ENCODE data around the gene GYPA.
"Not testable (repeated sequence)": the region's sequence is repeated elsewhere in the genome, so short reads cannot be mapped to it uniquely, and the experiment has no call there.

The GYPA gene

DNA sequence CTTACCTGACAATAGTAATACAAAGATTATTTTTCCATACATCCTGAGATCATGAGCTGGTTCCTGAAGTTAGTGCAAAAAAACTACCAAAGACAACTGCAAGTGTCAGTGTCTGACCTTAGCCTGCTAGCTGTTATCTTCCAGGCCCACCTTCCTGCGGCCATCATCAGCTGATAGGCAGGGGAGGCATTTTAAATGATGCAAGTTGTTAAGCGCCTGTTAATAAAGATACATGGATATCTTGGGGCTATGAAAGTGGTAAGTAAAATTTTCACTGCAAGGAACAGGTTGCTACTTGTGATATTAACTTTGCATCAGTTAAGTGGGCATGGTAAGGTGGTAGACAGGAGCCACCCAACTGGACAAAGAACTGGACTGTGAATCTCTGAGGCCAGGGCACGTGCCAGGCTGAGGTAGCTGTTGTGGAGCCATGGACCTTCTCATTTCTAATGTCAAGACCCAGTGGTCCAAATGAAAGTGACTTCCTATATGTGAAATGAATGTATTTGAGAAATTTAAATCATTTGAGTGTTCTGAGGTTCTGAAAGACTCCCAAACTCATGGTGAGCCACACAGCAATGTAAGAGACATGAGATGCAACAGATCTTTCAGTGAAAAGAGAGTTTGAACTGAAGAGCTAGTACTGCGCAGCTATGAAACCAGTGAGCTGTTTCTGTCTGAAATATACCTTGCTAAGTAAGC, at the start of gene GYPA:
GYPA (minus strand) TSS at position 125 of the 702 bp plus-strand sequence; CDS start at position 42, 83 bp downstream.
- not testable (repeated sequence) for DNase-seq

DNA sequence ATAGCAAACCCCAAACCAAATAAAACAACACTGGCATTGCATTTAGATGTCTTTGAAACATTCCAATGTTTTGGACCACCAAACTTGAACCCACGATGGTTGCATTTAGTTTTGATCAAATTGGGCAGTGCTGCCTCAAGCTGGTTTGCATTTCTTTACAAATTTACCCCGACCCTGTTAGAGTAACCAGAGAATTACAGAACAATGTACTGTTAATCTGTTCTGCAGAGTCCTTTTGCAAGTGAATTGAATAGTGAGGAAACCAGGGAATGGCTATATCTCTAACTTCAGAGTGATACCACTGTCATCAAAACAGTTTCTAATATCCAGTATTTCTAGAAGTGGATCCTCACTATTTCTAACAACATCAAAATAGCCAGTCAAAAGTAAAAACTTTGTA, 49.5 kb upstream of the GYPA start:
- no peak for DNase-seq

DNA sequence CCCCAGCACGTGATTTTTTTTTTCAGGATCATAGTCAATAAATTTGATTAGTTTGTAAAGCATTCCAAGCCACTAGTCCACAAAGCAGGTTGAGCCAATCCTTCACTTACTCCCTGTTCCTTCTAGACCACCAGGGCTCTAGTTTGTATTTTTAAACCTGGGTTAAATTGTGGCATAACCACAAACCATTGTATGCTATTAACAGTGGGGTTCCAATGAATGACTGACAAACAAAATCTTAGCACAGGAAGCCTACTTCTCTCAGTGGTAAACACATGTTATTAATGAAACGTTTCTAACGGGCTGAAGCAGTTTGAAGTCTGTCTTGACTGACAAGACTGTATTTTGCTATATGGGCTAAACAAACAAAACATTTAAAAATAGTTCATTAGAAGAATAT, 48.6 kb upstream of the GYPA start:
- no peak for DNase-seq

DNA sequence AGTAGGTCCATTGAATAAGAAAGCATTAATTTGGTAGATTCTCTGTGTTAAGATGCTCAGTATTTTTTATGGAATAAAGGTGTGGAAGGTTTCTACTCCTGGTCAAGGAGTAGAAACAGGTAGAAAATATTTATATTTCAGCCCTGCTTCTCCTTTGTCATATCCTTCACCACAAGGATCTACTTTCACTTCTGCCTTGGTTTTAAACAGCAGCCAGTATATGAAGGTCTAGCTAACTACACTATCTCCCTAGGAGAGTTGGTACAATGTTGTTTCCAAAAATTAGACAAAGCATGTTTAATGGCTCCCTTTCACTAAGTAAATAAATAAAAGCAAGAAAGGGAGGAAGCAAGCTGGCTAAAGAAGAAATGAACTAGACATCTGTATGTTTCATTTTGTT, 44.6 kb upstream of the GYPA start:
- DNase-seq: no peak

DNA sequence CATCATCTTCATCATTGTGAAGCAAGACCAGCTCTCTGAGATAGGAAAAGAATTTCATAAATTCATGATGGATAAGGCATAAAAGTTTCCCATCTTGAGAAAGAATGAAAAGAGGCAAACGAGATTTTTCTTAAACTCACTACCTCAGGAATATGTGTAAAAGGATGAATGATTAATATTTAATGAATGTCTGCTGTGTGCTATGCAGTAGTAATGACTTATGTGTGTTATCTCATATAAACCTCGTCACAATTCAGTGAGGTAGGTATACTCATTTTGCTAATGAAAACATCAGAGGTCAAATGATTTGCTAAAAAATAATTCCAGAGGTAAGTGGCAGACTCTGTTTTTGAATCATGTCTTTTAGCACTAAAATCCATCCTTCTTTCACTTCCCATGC, 42.6 kb upstream of the GYPA start:
- no peak for DNase-seq

DNA sequence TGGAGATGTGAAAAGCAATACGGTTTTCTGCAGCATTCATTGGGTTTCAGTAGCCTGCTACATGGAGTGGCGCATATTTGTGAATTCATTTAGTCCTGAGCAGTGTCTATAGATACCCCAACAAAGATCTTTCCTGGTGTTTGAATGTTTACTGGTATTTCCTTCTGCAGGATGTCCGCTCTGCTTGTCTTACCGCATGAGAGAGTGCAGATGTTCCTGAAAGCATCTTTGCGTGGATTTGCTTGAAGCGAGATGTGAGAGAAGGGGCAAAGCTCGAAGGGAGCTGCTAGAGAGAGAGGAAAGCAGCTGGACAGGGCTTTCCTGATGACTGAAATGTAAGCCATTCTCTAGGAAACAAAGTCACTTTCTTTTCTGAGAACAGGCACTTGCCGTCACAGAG, 40.9 kb upstream of the GYPA start:
- no peak for DNase-seq

DNA sequence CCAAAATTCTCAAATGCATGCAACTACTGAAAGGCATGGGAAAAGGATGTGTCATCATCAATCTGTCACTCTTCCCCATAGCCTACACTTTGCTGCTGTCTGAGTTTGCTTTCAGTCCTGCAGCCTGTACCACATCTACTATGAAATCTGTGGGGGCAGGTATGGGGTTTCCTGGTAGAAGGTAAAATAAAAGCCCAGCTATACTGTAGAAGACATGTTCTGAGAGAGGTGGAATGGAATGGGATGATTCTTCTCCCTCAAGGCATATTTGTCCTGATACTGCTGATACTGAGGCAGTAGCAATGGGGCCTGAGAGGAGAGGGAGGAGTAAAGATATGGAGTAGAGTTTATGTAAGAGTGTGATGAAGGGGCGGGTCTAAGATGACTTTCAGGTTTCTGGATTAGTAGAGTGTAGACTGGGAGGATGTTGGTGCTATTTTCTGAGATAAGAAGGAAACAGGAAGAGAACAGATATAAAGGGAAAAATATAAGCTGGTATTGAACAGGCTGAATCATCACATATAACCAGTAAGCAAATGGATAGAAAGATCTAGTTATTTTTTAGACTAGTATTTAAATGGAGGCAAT, 38.7 kb upstream of the GYPA start:
- no peak for DNase-seq

DNA sequence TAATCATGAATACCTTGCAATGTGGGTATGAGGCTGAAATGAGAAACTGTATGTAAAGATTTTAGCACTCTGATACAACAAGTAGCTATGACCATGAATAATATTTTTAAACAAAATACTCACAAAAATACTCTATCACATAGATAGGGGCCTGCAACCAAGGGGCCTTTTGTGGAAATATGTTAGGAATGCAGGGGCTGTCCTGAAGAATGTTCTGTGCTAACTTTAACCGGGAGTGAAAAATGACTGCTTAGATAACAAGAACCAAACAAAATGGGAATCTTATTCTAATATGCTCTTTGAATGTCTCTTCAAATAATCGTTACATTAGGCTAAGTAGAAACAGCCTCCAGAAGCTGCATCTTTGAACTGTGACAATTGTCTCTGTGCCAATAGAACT, 37.9 kb upstream of the GYPA start:
- no peak for DNase-seq

DNA sequence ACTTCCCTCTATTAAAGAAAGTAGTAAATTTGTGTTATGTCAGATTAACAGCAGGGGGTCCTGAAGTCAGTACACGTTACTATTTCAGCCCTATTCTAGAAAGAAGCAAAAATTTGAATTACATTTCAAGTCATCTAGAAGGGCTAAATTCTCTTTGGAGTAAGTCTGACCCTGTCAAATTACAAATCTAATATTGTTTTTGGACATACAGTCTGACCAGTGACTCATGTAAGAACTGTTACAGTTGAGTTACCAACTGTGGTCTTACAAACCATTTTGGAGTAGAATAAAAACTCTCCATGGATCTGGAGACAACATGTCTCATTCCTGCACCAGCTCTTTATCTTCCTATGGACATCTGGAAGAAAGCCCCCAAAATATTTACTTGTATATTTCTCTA, 36.0 kb upstream of the GYPA start:
- no peak for DNase-seq

DNA sequence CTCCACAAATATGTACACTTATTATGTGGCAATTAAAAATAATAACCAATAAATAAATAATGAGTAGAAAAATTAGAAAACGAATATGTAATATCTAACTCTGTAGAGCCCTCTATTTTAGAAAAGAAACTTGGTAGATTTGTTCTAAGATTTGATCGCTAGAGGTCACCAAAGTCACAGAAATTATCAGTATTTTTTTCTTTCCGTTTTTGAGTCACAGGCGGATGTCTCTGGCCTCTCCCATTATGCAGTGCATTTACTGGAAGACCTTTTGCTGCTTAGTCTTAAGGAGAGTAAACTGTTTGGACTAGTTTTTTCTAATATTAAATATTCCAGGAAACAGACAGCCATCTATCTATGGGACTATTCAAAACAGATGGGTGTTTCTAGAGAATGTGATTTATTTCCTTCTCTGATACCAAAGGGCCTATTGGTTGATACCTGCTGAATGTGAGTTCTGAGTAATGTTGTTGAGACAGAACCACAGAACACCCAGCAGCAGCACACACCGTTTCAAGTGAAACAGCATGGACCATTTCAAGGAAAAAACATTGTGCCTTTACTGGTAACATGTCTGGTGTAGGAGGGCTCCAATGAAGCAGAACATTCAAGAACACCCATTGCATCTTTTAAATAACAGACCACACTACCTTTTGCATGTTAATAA, 34.0 kb upstream of the GYPA start:
- DNase-seq: peak; percentile 56

DNA sequence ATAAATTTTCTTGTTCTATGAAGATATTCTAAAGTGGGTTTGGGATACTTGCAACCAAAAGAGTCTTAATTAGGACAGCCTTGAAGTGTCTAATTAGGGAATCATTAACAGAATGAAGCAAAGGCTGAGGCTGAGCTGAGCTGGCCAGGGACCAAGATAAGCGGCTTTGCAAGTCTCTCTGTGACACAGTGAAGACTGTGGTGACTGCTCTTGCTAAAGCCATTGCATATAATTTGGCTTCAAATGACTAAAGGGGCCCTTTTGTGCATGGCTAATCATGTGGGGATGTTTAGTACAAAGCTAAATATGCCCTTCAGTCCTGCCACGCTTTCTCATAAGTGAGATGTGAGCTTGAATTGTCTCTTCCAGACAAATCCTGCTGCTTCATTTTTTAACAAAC, 31.2 kb upstream of the GYPA start:
- DNase-seq: no peak

DNA sequence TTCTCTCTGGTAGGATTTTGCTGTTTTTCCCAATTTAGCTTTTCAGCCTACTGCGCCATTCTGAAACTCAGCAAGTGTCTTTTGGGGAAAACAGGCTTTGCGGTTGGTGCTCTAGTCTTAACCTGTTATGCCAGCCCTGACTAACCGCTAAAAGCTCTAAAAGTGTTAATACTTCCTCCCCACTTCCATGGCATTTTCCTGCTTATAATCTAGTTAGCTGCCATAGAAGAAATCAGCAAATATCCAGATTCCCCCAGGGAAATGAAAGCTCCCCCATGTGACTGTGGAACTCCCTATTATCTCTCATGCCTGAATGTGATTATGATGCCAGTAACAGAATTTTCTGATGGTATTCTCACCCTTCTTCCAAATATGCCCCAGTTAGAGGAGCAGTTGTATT, 28.7 kb upstream of the GYPA start:
- no peak for DNase-seq

DNA sequence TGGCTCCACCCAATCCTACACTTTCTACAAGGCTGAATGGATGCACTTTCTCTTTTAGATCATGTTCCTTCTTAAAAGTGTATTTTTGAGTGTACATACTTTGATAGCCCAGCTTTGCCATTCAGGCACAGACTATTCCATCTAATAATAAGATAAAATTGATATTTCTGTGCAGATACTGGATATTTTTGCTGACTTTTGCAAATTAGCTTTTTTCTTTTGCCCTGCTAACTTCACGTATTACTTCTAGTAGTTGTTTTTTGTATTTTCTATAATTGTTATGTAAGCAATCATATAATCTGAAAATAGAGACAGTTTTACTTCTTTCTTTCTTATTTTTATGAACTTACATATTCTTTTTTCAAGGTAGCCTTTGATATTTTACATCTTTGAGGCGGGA, 13.5 kb upstream of the GYPA start:
- DNase-seq: no peak

DNA sequence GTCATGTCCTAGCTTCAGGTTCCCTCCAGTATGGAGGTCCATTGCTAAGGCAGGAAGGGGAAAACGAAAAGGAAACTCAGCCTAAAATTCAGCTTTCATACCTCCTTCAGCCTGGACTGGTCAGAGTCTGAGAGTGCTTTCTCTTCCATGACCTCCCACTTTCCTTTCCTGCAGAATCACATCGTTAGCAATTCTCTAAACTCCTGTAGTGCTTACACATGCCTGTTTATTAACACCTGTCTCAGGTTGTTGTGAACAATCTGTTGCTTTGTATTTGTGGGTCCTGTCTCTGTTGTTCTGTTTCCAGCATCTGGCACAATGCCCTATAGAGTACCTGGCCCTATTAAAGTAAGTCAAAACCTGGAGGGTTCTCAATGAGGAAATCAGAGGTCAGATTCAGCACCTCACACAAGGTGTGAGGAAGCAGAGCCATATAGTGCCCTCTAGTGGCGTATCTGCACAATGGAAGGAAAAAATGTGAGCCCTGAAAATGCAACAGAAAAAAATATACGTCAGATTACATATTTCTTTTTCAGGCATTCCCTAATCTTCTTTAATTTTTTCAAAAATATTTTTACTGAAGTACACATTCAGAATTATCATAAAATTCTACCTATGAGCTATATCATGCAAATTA, 2.3 kb upstream of the GYPA start:
- DNase-seq: peak; percentile 36

DNA sequence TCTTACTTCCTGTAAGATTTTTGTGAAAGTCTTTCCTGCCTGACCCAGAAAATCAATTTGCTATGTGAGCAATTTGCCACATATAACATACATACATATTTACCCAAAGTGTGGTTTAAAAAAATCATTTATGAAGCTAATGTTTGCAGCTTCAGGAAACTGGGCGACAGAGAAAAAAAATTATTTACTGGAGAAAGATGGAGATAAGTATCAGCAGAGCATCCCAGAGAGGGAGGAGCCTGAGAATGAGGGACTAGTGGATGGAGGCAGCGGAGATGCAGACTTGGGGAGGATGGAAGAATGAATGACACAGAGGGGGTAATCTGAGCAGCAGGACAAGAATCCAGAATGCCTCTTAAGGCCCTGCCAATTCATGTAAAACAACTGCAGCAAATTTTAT, 975 bp upstream of the GYPA start:
- no peak for DNase-seq

DNA sequence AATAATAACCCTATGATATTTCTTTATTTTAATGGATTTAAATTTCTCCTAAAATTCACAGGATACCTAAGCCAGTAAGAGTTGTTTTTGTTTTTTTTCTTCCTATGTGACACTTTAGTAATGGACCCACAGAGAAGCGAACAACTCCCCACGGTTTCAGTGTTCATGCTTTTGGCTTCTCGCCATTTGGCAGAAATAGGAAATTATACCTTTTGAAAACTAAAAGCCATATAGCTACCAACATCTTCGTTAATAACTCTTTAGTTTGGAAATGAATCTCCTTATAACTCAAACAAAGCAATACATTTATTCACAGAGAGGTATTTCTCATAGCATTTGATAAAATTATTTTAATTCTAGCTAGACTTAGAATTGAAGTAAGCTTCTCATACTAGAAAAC, 527 bp downstream of the GYPA start:
- not testable (repeated sequence) for DNase-seq

DNA sequence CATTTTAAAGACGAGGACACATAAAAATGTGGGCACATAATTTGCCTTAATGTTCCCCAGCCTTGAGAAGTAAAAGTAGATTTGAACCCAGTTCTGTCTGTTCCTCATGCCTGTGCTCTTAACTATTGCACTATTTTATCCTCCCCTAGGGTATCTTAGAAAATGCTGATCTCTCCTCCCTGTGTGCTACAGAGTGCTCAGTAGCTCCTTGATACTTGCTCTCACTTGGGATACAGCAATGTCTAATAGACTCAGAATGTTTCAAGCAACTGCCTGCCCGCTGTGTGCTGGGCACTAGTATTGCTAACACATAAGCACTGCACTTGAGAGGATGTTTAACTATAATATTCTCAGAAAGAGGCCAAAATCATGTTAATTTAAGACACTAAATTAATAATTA, 971 bp downstream of the GYPA start:
- not testable (repeated sequence) for DNase-seq

DNA sequence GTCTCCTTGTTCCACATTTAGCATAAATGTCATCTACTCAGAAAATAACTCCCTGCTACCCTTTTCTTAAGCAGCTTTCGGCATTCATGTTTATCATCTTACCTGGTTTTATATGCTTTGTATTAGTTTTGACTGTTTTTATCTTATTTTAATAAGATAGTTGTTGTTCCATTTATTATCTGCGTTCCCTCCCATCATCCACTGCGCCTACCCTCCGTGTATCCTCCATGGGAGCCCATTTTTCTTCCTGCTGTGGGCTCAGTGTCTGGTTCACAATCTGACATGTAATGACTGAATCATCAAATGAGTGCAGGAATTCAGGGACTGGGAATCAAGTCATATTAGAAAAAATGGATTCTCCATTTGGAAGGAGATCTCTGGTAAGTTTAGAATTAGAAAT, 2.3 kb downstream of the GYPA start:
- DNase-seq: not testable (repeated sequence)

DNA sequence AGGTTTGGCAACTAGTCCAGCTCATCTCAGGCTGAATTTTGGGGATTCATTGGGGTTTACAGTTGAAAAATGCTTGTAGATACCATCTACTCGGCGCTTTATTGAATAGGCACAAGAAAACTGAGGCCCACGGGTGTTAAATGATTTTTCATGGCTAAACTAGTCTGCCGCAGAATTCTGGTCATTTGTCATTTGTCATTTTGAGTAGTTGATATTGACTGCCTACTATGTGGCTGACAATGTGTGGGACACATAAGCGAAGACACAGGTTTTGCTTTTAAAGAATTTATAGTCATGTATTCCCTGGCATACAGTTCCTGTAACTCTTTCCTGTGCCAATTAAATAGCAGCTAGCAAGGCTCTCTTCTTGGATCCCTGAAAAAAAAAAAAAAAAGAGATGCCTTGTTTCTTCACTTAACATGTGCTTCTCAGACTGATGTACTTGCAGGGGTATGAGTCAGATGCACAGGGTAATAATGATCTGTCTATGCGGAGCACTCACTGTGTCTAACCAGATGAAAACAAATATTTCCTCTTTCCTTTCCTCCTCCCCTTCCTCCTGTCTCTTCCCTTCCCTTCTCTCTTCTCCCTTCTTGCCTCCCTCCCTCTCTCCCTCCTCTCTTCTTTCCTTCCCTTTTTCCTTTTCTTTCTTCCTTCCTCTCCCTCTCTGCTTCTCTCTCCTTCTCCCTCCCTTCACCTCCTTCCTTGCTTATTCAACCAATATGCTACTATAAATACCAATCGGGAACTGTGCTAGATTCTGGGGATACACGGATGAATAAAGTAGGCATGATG, 3.2 kb downstream of the GYPA start:
- DNase-seq: not testable (repeated sequence)

DNA sequence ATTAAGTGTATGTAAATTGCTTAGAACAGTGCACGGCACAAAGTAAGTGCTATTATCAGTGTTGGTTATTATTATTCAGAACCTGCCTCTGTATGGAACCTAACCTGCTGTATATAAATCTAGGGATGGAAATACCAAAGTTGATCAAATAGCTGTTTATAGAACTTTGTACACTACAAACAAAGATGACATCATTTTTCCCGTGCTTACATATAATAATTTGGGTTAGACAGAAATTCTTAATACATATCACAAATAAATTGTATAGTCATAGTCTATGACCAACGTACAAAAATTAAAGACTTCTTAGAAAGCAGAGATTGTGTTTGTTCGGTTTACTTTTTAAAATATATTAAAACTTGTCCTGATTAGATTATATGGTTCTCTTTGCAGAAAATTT, 4.3 kb downstream of the GYPA start:
- not testable (repeated sequence) for DNase-seq

DNA sequence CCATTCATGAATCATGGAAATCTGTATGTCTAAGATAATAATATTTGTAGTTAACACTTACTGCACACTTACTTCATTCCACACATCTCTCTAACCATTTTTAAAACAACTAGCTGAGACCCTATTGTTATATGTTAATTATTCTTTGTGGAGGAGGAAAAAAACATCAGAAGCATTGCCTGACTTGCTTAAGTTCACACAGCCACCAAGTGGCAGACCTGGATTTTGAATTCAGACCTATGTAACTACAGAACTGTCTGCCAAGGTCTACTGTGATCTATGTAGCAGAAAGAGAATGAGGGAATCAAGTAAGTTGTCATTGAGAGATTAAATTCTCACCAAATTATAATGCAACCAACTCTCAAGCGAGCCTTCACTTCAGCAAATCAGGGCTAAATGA, 10.4 kb downstream of the GYPA start:
- DNase-seq: not testable (repeated sequence)

DNA sequence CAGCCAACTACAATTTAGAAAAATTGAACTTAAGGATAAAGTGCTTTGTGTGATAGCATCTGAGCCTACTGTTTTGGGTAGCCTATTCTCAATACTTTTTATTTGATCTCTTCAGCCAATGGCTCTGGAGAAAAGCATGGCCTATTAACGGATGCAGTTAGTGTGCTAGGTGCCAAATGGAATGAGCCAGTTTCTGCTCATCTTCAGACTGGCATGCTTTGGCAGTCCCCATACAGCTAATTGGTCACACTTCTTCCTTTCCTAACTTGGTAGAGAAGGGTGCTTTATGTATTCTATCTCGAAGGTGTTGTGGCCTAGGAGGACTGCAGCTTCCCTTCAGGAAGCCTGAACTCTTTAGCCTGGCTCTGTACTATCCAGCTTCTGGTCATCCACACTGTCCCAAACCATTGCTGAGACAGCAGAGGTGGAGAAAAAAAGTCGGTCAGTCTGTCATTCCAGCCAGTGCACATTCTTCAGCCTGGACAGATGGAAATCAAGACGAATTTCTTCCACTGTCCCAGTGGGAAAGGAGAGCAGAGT, 11.1 kb downstream of the GYPA start:
- DNase-seq: not testable (repeated sequence)

Data from CD4-positive, alpha-beta T cell treated with Interleukin-10 for 1 hour (primary cell).